IgD-negative memory B cell (primary cell): ENCODE data around the gene TBC1D32. TPM values are rescaled to one million over a fixed set of nuclear protein-coding genes. Genes with fewer than 3 reads are reported as not detected.
"Not testable (repeated sequence)": the region's sequence is repeated elsewhere in the genome, so short reads cannot be mapped to it uniquely, and the experiment has no call there.

Experiments
- H3K27ac Mint-ChIP-seq, 3 donors: one replicate each; pipeline ENCODE4 v1.8.0; 2020 to 2022; ENCODE audit warnings: mild to moderate bottlenecking in 3 of 3, mixed read lengths in 3 of 3, moderate library complexity in 1 of 3
- H3K27me3 Mint-ChIP-seq: one replicate; pipeline ENCODE4 v1.8.0; 2021; ENCODE audit warnings: mixed read lengths
- H3K36me3 Mint-ChIP-seq: one replicate; pipeline ENCODE4 v1.8.0; 2020; ENCODE audit warnings: mild to moderate bottlenecking, mixed read lengths
- H3K4me1 Mint-ChIP-seq, 3 donors: one replicate each; pipeline ENCODE4 v1.8.0; 2020 to 2022; ENCODE audit warnings: mixed read lengths in 3 of 3, mild to moderate bottlenecking in 1 of 3
- H3K4me3 Mint-ChIP-seq, 4 donors: one replicate each; pipeline ENCODE4 v1.8.0; 2020 to 2022; ENCODE audit warnings: mild to moderate bottlenecking in 4 of 4, mixed read lengths in 4 of 4, moderate library complexity in 3 of 4
- H3K9me3 Mint-ChIP-seq, 3 donors: one replicate each; pipeline ENCODE4 v1.8.0; 2020 to 2021; ENCODE audit warnings: mixed read lengths in 3 of 3, mild to moderate bottlenecking in 1 of 3
- polyA plus RNA-seq: library from polyadenylated mRNA; unstranded; fragments of 300-500 nt; fragmentation: Illumina TruSeq; gene quantifications from one replicate; pipeline ENCODE4 v1.2.3, GENCODE V29; 2021

TBC1D32 gene
- polyA plus RNA-seq, 1 donor from 2014 or later: 4.2 TPM

DNA sequence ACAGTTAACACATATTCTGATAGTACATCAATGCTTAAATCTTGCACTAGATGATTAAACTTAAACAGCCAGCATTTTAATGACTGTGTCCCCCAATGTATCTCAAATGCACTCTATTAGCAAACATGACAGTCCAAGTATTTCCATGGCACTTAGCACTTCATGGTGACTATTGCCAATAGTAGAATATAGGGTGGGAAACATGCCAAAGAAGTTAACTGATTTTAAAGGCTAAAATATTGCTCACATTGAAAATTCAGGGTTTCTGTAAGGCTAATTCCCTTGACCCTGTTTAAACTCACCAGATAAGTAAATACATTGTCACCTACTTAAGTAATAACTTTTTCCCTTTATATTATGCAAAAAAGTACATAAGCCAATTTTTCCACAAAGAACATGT, 266.9 kb downstream of the TBC1D32 start:
- Mint-ChIP-seq H3K27ac (no peak overlapping the region), H3K9me3 (peaks cover 8 to 20% (median 10%) of the 10 kb centered on the region in 3 donors), H3K36me3 (peaks cover 4% of the 10 kb centered on the region), H3K4me1 (peaks cover 0 to 2% (median 0%) of the 10 kb centered on the region in 3 donors), H3K27me3 (peaks cover 2% of the 10 kb centered on the region), H3K4me3 (no peak overlapping the region)

DNA sequence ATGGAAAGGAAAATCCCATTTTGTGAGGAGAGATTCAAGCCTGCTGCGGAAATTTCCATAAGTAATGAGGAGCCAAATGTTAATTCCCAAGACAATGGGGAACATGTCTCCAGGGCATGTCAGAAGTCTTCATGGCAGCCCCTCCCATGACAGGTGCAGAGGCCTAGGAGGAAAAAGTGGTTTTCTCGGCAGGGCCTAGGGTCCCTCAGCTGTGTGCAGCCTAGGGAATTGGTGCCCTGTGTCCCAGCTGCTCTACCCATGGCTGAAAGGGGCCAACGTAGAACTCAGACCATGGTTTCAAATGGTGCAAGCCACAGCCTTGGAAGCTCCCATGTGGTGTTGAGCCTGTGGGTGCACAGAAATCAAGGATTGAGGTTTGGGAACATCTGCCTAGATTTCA, 269.9 kb downstream of the TBC1D32 start:
- H3K4me1 Mint-ChIP-seq: peaks cover 0 to 2% (median 0%) of the 10 kb centered on the region in 3 donors
- peaks cover 2% of the 10 kb centered on the region for H3K27me3 Mint-ChIP-seq
- peaks cover 4% of the 10 kb centered on the region for H3K36me3 Mint-ChIP-seq
- no peak overlapping the region for H3K4me3 Mint-ChIP-seq
- peaks cover 8 to 25% (median 12%) of the 10 kb centered on the region in 3 donors for H3K9me3 Mint-ChIP-seq
- H3K27ac Mint-ChIP-seq: no peak overlapping the region

DNA sequence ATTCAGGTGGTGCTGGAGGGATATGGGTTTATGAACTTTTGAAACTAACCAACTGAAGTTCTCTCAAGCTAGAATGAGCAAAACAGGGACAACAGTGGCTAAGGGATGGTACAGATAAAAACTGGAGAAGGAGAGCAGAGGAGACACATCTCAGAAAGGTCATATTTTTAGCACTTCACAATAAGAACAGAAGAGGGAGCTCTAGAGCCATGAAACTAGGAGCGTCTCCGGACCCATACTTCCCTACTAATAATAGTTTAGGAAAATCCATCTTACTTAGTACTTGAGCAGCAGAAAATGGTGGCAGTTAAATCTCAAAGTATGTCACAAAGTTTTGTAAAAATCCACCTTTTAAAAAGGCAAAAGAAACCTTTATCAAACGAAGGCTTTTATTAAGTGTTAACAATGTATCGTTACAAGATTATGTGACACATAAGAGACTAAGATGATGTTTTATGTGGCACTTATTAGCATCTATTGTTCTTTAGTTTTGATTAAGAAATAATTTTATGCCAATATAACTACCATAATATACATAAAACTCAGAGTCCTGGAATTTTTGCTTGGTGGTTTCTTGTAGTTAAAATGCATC, 278.6 kb downstream of the TBC1D32 start:
- H3K9me3 Mint-ChIP-seq: no peaks in the 10 kb centered on the region
- H3K4me3 Mint-ChIP-seq: no peak overlapping the region
- H3K4me1 Mint-ChIP-seq: peaks cover 0 to 4% (median 4%) of the 10 kb centered on the region in 3 donors
- no peak overlapping the region for H3K27ac Mint-ChIP-seq
- peaks cover 2% of the 10 kb centered on the region for H3K36me3 Mint-ChIP-seq
- no peaks in the 10 kb centered on the region for H3K27me3 Mint-ChIP-seq

DNA sequence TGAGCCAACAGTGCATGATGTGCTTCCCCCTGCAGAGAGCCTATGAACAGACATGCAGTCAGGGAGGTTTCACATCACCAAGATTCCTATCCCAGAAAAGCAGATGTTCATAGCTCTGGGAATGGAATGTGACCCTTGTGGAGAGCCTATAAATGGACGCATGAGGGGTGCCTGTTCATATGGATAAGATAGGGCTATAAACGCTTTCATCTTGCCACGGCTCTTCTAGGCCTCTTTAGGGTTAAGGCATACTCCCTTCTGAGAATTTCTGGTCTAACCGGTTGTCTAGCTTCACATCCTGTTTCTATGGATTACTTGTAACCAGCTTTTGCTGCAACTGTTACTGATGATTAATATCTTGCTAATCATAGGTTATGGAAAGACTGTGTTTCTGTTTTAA, 285.7 kb downstream of the TBC1D32 start:
- H3K4me3 Mint-ChIP-seq, H3K36me3 Mint-ChIP-seq, H3K27me3 Mint-ChIP-seq, H3K27ac Mint-ChIP-seq, H3K4me1 Mint-ChIP-seq, H3K9me3 Mint-ChIP-seq: not testable (repeated sequence)

DNA sequence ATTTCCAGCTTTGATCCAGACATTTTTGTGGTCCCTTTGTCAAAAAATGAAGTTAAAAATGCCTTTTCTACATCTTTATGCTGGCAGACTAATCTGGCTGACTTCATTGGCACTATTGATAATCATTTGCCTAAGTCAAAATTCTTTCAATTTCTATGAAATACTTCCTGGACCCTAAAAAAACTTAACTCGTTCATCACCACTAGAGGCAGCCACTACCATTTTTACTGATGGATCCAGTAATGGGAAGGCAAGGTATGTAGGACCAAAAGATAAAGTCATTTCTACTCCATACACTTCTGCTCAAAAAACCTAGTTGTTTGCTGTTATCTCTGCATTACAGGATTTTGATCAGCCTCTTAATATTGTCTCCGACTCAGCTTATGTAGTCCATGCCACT, 289.4 kb downstream of the TBC1D32 start:
- H3K27me3 Mint-ChIP-seq, H3K27ac Mint-ChIP-seq, H3K4me3 Mint-ChIP-seq, H3K9me3 Mint-ChIP-seq, H3K36me3 Mint-ChIP-seq, H3K4me1 Mint-ChIP-seq: not testable (repeated sequence)

DNA sequence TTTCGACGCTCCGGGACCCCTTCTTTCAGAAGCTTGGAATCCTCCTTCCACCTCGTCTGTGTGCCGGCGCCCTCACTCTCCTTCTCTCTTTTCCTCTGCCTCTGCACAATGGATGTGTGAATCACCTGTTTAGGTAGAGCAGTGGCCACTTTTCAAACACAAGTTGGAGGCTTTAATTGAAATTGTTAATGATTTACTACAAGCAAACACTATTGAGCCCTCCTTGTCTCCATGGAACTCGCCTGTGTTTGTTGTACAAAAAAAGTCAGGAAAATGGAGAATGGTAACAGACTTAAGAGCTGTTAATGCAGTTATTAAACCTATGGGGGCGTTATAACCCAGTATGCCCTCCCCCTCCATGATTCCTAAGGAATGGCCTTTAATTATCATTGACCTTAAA, 290.6 kb downstream of the TBC1D32 start:
- not testable (repeated sequence) for H3K27me3 Mint-ChIP-seq, H3K9me3 Mint-ChIP-seq

DNA sequence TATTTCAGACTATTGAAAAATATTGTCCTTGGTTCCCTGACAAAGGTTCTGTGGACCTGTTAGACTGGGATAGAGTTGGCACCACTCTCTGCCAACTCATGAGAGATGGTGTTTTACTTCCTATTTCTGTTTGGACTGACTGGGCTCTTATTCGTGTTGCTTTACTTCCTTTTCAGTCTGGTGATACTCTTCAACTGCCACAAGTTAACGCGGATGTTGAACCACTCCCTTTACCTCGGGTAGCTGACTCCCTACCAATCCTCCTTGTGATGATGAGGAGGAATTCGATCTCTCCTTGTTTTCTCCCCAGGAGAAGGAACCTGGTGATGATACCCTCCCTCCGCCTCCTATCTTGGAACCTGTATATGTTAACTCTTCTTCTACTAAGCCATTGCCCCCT, 291.1 kb downstream of the TBC1D32 start:
- H3K9me3 Mint-ChIP-seq, H3K4me3 Mint-ChIP-seq, H3K36me3 Mint-ChIP-seq, H3K27me3 Mint-ChIP-seq, H3K27ac Mint-ChIP-seq, H3K4me1 Mint-ChIP-seq: not testable (repeated sequence)

More for the DNA sequence above, 290.6 kb downstream of the TBC1D32 start:
- H3K27ac Mint-ChIP-seq, H3K4me3 Mint-ChIP-seq, H3K36me3 Mint-ChIP-seq, H3K4me1 Mint-ChIP-seq: not testable (repeated sequence)

DNA sequence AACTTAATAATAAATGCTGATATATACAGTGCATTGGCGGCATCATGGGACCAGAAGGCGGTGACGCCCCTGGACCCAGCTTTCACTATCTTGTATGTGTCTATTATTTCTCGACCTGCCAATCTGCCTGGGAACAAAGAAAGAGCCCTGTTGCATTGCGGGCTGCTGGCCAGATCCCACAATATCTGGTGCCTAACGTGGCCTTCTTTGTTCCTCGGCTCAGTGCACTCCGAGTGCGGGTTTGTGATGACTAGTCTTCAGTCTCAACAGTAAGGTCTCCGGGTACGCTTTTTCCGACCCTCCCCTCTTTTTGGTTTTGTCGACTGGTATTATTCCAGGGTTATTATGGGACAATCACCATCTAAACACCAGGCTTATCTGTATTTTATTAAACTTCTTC, 291.5 kb downstream of the TBC1D32 start:
- Mint-ChIP-seq H3K9me3 (peaks cover 0 to 7% (median 0%) of the 10 kb centered on the region in 3 donors), H3K4me1 (no peaks in the 10 kb centered on the region), H3K4me3 (no peak overlapping the region), H3K36me3 (no peaks in the 10 kb centered on the region), H3K27me3 (no peaks in the 10 kb centered on the region), H3K27ac (no peak overlapping the region)

DNA sequence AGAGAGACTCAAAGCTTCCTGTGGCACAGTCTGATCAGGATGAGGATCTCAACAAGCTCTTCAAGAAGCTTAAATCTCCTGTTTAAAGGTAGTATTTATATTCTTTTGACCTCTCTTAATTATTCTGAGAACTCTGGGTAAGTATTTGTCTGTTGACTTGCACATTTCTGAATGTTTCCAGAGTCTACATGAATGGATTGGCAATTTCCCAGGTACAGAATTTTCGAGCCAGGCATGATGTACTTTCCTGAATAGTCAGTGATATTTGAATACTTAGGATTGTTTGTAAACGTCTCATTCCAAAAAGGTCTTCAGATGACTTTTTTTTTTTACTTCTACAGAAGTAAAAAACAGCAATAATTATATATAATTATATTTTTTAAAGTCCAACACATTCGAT, 293.4 kb downstream of the TBC1D32 start:
- Mint-ChIP-seq H3K27me3 (no peaks in the 10 kb centered on the region), H3K4me3 (no peak overlapping the region), H3K4me1 (no peaks in the 10 kb centered on the region), H3K9me3 (peaks cover 0 to 7% (median 0%) of the 10 kb centered on the region in 3 donors), H3K27ac (no peak overlapping the region), H3K36me3 (no peaks in the 10 kb centered on the region)

DNA sequence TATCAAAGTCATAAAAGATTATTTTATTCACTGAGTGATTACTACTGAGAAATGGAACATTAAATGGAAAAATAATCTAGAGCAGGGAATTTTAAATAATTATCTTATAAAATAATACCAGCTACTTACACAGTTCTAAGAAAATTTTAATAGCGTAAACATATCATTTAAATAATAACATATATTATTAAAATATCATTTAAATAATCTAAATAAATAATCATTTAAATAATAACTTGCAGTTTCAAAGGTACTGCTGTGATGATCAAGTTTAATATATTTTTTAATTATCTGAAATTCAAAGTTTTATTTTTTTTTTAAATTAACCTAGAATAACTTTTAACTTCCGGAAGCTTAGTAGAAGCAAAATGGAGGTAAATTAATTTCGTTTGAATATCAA, 301.2 kb downstream of the TBC1D32 start:
- Mint-ChIP-seq H3K9me3 (peaks cover 0 to 2% (median 0%) of the 10 kb centered on the region in 3 donors), H3K27me3 (no peaks in the 10 kb centered on the region), H3K36me3 (no peaks in the 10 kb centered on the region), H3K4me1 (no peaks in the 10 kb centered on the region), H3K4me3 (no peak overlapping the region), H3K27ac (no peak overlapping the region)

DNA sequence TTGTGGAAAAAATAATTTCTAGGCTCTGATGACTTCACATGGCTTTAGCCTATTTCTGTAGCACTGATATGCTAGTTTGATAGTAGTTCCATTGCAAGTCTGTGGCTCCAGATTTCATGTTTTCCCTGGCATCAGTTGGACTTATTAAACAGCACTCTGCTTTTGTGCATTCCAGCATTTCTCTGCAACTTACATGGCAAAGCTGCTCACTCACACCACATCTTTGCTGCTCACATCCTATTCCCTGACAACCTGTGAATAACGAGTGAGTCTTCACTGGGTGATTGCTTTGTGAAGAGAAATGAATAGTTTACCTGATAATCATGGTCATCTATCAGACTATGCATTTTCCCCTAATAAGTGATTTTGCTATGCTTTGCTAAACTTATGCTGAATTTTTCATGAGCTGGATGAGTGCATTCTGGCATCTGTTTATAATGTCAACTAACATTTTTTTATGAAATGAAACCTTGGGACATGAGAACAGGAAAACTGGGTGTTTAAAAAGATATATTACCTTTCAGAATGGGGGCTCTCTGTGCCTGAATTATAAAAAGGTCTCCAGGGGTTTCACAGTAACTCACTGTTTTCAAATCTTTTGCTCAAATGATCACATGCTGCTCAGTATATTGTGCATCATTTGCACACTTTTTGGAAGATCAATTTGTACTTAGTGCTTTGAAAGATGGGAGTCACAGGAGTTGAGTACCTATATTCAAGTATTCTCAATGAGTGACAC, 301.8 kb downstream of the TBC1D32 start:
- H3K9me3 Mint-ChIP-seq: peaks cover 0 to 2% (median 0%) of the 10 kb centered on the region in 3 donors
- H3K27ac Mint-ChIP-seq: no peak overlapping the region
- H3K4me3 Mint-ChIP-seq: no peak overlapping the region
- H3K27me3 Mint-ChIP-seq: no peaks in the 10 kb centered on the region
- H3K36me3 Mint-ChIP-seq: no peaks in the 10 kb centered on the region
- no peaks in the 10 kb centered on the region for H3K4me1 Mint-ChIP-seq

Other genes with a start within 250 kb of the TBC1D32 start
- gene GJA1, start 101.2 kb upstream of the TBC1D32 start, polyA plus RNA-seq: not detected